Measurements from ENCODE around the gene GJD4.

Gene GJD4

GRCh38 chr10:35611750-35612149 is 6.6 kb downstream of the GJD4 start:
- TF ChIP-seq, protein P1, sequence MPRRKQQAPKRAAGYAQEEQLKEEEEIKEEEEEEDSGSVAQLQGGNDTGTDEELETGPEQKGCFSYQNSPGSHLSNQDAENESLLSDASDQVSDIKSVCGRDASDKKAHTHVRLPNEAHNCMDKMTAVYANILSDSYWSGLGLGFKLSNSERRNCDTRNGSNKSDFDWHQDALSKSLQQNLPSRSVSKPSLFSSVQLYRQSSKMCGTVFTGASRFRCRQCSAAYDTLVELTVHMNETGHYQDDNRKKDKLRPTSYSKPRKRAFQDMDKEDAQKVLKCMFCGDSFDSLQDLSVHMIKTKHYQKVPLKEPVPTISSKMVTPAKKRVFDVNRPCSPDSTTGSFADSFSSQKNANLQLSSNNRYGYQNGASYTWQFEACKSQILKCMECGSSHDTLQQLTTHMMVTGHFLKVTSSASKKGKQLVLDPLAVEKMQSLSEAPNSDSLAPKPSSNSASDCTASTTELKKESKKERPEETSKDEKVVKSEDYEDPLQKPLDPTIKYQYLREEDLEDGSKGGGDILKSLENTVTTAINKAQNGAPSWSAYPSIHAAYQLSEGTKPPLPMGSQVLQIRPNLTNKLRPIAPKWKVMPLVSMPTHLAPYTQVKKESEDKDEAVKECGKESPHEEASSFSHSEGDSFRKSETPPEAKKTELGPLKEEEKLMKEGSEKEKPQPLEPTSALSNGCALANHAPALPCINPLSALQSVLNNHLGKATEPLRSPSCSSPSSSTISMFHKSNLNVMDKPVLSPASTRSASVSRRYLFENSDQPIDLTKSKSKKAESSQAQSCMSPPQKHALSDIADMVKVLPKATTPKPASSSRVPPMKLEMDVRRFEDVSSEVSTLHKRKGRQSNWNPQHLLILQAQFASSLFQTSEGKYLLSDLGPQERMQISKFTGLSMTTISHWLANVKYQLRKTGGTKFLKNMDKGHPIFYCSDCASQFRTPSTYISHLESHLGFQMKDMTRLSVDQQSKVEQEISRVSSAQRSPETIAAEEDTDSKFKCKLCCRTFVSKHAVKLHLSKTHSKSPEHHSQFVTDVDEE (CRISPR knock-in tag; IDR thresholded peaks at IDR 0.05), result no peak
- TF ChIP-seq PATZ1 (CRISPR knock-in tag; IDR thresholded peaks at IDR 0.05; ENCODE audit: borderline replicate concordance) (no peak), CREB5 (CRISPR knock-in tag; IDR thresholded peaks at IDR 0.05; ENCODE audit: low read depth) (no peak), ZNF8 (CRISPR knock-in tag; IDR thresholded peaks at IDR 0.05) (no peak), PPARA (CRISPR knock-in tag; IDR thresholded peaks at IDR 0.05; ENCODE audit: borderline replicate concordance) (no peak)
- no peak for ATAC-seq

GRCh38 chr10:35612385-35613106 is 7.4 kb downstream of the GJD4 start:
- no peak for ATAC-seq
- TF ChIP-seq CSDC2 (CRISPR knock-in tag; IDR thresholded peaks at IDR 0.05) (no peak), RARB (CRISPR knock-in tag; IDR thresholded peaks at IDR 0.05) (no peak), GLIS3 (CRISPR knock-in tag; IDR thresholded peaks at IDR 0.05) (no peak), PPARA (CRISPR knock-in tag; IDR thresholded peaks at IDR 0.05; ENCODE audit: borderline replicate concordance) (no peak), TCF4 (CRISPR knock-in tag; IDR thresholded peaks at IDR 0.05; ENCODE audit: borderline replicate concordance) (no peak), CREB5 (CRISPR knock-in tag; IDR thresholded peaks at IDR 0.05; ENCODE audit: low read depth) (no peak), ZNF70 (CRISPR knock-in tag; IDR thresholded peaks at IDR 0.05) (no peak), TOX (CRISPR knock-in tag; IDR thresholded peaks at IDR 0.05; ENCODE audit: borderline replicate concordance) (no peak), ZC3H10 (CRISPR knock-in tag; IDR thresholded peaks at IDR 0.05) (no peak), POU6F1 (CRISPR knock-in tag; IDR thresholded peaks at IDR 0.05; ENCODE audit: borderline replicate concordance, low read depth) (no peak), PATZ1 (CRISPR knock-in tag; IDR thresholded peaks at IDR 0.05; ENCODE audit: borderline replicate concordance) (no peak), ZFP3 (CRISPR knock-in tag; IDR thresholded peaks at IDR 0.05) (no peak), ARNTL (CRISPR knock-in tag; IDR thresholded peaks at IDR 0.05; ENCODE audit: borderline replicate concordance, low read depth) (no peak), OSR1 (CRISPR knock-in tag; IDR thresholded peaks at IDR 0.05) (no peak), ZNF8 (CRISPR knock-in tag; IDR thresholded peaks at IDR 0.05) (no peak), ISL1 (CRISPR knock-in tag; IDR thresholded peaks at IDR 0.05) (no peak)
- TF ChIP-seq, protein P1 (CRISPR knock-in tag; IDR thresholded peaks at IDR 0.05), result no peak
- TF ChIP-seq, protein P2, sequence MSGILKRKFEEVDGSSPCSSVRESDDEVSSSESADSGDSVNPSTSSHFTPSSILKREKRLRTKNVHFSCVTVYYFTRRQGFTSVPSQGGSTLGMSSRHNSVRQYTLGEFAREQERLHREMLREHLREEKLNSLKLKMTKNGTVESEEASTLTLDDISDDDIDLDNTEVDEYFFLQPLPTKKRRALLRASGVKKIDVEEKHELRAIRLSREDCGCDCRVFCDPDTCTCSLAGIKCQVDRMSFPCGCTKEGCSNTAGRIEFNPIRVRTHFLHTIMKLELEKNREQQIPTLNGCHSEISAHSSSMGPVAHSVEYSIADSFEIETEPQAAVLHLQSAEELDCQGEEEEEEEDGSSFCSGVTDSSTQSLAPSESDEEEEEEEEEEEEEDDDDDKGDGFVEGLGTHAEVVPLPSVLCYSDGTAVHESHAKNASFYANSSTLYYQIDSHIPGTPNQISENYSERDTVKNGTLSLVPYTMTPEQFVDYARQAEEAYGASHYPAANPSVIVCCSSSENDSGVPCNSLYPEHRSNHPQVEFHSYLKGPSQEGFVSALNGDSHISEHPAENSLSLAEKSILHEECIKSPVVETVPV (CRISPR knock-in tag; IDR thresholded peaks at IDR 0.05), result no peak
